GM21619 (cell line): Measurements from ENCODE around the gene SFT2D2.
"Not testable (repeated sequence)": the region's sequence is repeated elsewhere in the genome, so short reads cannot be mapped to it uniquely, and the experiment has no call there.

Source experiments
- ATAC-seq: cut with Tn5 transposase; IDR thresholded peaks from one replicate; pipeline ENCODE4 v1.9.1; 2021; ENCODE audit not compliant: unreplicated experiment

Gene SFT2D2

GRCh38 chr1:168225476-168226190 is at the start of gene SFT2D2:
Gene SFT2D2, plus strand, starts transcription at chr1:168226004. Its CDS starts 76 bp downstream, at chr1:168226080.
- ATAC-seq: peak; percentile 70

GRCh38 chr1:168178227-168178637 is 47.6 kb upstream of the SFT2D2 start:
- ATAC-seq: no peak

GRCh38 chr1:168178638-168179437 is 47.0 kb upstream of the SFT2D2 start, which contains the start of gene TIPRL:
Gene TIPRL, plus strand, starts transcription at chr1:168178962. Its CDS starts 116 bp downstream, at chr1:168179078.
- peak; percentile 89 for ATAC-seq

- ATAC-seq: no peak
Measured at GRCh38 chr1:168179438-168180147, 46.2 kb upstream of the SFT2D2 start.

GRCh38 chr1:168180148-168180524 is 45.7 kb upstream of the SFT2D2 start:
- no peak for ATAC-seq

- not testable (repeated sequence) for ATAC-seq
Measured at GRCh38 chr1:168181063-168181720, 44.6 kb upstream of the SFT2D2 start.

GRCh38 chr1:168187177-168187576 is 38.6 kb upstream of the SFT2D2 start:
- no peak for ATAC-seq

GRCh38 chr1:168190403-168190802 is 35.4 kb upstream of the SFT2D2 start:
- no peak for ATAC-seq

GRCh38 chr1:168195199-168196135 is 30.3 kb upstream of the SFT2D2 start:
- no peak for ATAC-seq

GRCh38 chr1:168199056-168199455 is 26.7 kb upstream of the SFT2D2 start:
- ATAC-seq: no peak

- ATAC-seq: no peak
Measured at GRCh38 chr1:168202941-168203654, 22.7 kb upstream of the SFT2D2 start.

GRCh38 chr1:168206111-168206510 is 19.7 kb upstream of the SFT2D2 start:
- ATAC-seq: no peak

GRCh38 chr1:168207673-168208072 is 18.1 kb upstream of the SFT2D2 start:
- ATAC-seq: not testable (repeated sequence)

GRCh38 chr1:168210312-168210711 is 15.5 kb upstream of the SFT2D2 start:
- ATAC-seq: no peak

- no peak for ATAC-seq
Measured at GRCh38 chr1:168213349-168213748, 12.5 kb upstream of the SFT2D2 start.

- ATAC-seq: no peak
Measured at GRCh38 chr1:168216171-168216570, 9.6 kb upstream of the SFT2D2 start.

GRCh38 chr1:168217664-168218063 is 8.1 kb upstream of the SFT2D2 start:
- no peak for ATAC-seq

GRCh38 chr1:168218658-168219057 is 7.1 kb upstream of the SFT2D2 start:
- ATAC-seq: no peak

GRCh38 chr1:168220470-168220871 is 5.3 kb upstream of the SFT2D2 start:
- ATAC-seq: no peak
